GM19467 (cell line): ENCODE data around the gene TAF10.

Source experiments
- ATAC-seq: cut with Tn5 transposase; IDR thresholded peaks from one replicate; pipeline ENCODE4 v1.9.1; 2021; ENCODE audit warnings: mild to moderate bottlenecking, moderate library complexity; ENCODE audit not compliant: unreplicated experiment

TAF10 gene

GRCh38 chr11:6625832-6626420 is 13.9 kb upstream of the TAF10 start:
- ATAC-seq: no peak

- no peak for ATAC-seq
Observed at GRCh38 chr11:6625156-6625831, 13.3 kb upstream of the TAF10 start.

- ATAC-seq: no peak
Observed at GRCh38 chr11:6623391-6624363, 11.7 kb upstream of the TAF10 start.

- no peak for ATAC-seq
Observed at GRCh38 chr11:6622261-6623171, 10.5 kb upstream of the TAF10 start.

- ATAC-seq: no peak
Observed at GRCh38 chr11:6621711-6622211, 9.7 kb upstream of the TAF10 start.

- ATAC-seq: no peak
Observed at GRCh38 chr11:6620636-6621035, 8.6 kb upstream of the TAF10 start.

- peak; percentile 98 for ATAC-seq
Observed at GRCh38 chr11:6619004-6619745, 7.2 kb upstream of the TAF10 start, which contains the start of gene TPP1. TPP1 (minus strand) TSS chr11:6619422; CDS start chr11:6619400, 22 bp downstream.

- no peak for ATAC-seq
Observed at GRCh38 chr11:6618117-6619003, 6.3 kb upstream of the TAF10 start.

- no peak for ATAC-seq
Observed at GRCh38 chr11:6617315-6617781, 5.3 kb upstream of the TAF10 start.

- no peak for ATAC-seq
Observed at GRCh38 chr11:6616596-6617250, 4.7 kb upstream of the TAF10 start.

GRCh38 chr11:6615882-6616585 is 4.0 kb upstream of the TAF10 start:
- no peak for ATAC-seq

- no peak for ATAC-seq
Observed at GRCh38 chr11:6615046-6615445, 3.0 kb upstream of the TAF10 start.

GRCh38 chr11:6614446-6614845 is 2.4 kb upstream of the TAF10 start:
- ATAC-seq: no peak

- ATAC-seq: no peak
Observed at GRCh38 chr11:6613496-6613895, 1.5 kb upstream of the TAF10 start.

- ATAC-seq: peak; percentile 11
Observed at GRCh38 chr11:6611963-6612212, 128 bp downstream of the TAF10 start.

- no peak for ATAC-seq
Observed at GRCh38 chr11:6611092-6611962, 689 bp downstream of the TAF10 start.

- ATAC-seq: no peak
Observed at GRCh38 chr11:6610591-6610990, 1.4 kb downstream of the TAF10 start.
